SK-N-SH (cell line): ENCODE data around the gene KLLN. TPM values are rescaled to one million over a fixed set of nuclear protein-coding genes. Genes with fewer than 3 reads are reported as not detected.

ENCODE experiments used
- CTCF ChIA-PET: fragments of 300-600, 350-600 bp; formaldehyde crosslinking; extraction: SDS; loops from one replicate; lab custom pipeline; 2021; lab: Yijun Ruan, JAX
- POLR2A ChIA-PET: fragments of 350-600 bp; sonication (Branson Sonifier 250); formaldehyde crosslinking; extraction: SDS; loops from one replicate; lab custom pipeline; 2020; ENCODE audit warnings: antibody characterized with exemption, inconsistent platforms; lab: Yijun Ruan, JAX
- DNase-seq: peaks from one replicate; pipeline ENCODE4 v3.0.0; 2012
- H2AFZ ChIP-seq: fragments of 200-600 bp; sonication (generic); 2 replicates; pipeline ENCODE4 v1.8.1; 2016; ENCODE audit warnings: antibody characterized with exemption, mild to moderate bottlenecking, low read depth
- H3F3A ChIP-seq: fragments of 200-600 bp; sonication (generic); replicated peaks from 2 replicates; pipeline ENCODE3; 2016; ENCODE audit warnings: antibody characterized with exemption, mild to moderate bottlenecking; ENCODE audit not compliant: insufficient read depth
- H3K27ac ChIP-seq, 2 experiments: fragments of 200-500 bp in 1 of 2; fragments of 200-600 bp in 1 of 2; sonication (Bioruptor generic) in 1 of 2; sonication (generic), shearing (Covaris generic) in 1 of 2; 2 replicates each; pipeline versions ENCODE4 v1.5.1 to v1.6.1; 2014 to 2016; ENCODE audit warnings: low read depth in 2 of 2, inconsistent platforms in 1 of 2, low read length in 1 of 2, mild to moderate bottlenecking in 1 of 2, mixed read lengths in 1 of 2
- H3K27me3 ChIP-seq: fragments of 200-600 bp; sonication (generic), shearing (Covaris generic); 2 replicates; pipeline ENCODE4 v1.6.1; 2016; ENCODE audit warnings: mixed run types; ENCODE audit not compliant: insufficient read depth
- H3K36me3 ChIP-seq, 2 experiments: fragments of 200-500 bp in 1 of 2; fragments of 200-600 bp in 1 of 2; sonication (Bioruptor generic) in 1 of 2; sonication (generic) in 1 of 2; replicated peaks in 1 of 2; 2 replicates each; pipeline versions ENCODE3 to v1.5.1; 2014 to 2016; ENCODE audit warnings: low read length in 1 of 2, mild to moderate bottlenecking in 1 of 2; ENCODE audit not compliant: insufficient read depth in 2 of 2, control insufficient read depth in 1 of 2
- H3K4me1 ChIP-seq, 2 experiments: fragments of 200-500 bp in 1 of 2; fragments of 200-600 bp in 1 of 2; sonication (Bioruptor generic) in 1 of 2; sonication (generic), shearing (Covaris generic) in 1 of 2; 2 replicates each; pipeline versions ENCODE4 v1.5.1 to v1.6.1; 2014 to 2016; ENCODE audit warnings: low read depth in 1 of 2, low read length in 1 of 2, mixed run types in 1 of 2; ENCODE audit not compliant: insufficient read depth in 2 of 2, control insufficient read depth in 1 of 2
- H3K4me2 ChIP-seq: fragments of 200-600 bp; sonication (generic), shearing (Covaris generic); 2 replicates; pipeline ENCODE4 v1.6.1; 2017; ENCODE audit warnings: mixed run types
- H3K4me3 ChIP-seq, 2 experiments: fragments of 200-500 bp in 1 of 2; fragments of 200-600 bp in 1 of 2; sonication (Bioruptor generic) in 1 of 2; sonication (generic), shearing (Covaris generic) in 1 of 2; 2 replicates each; pipeline versions ENCODE4 v1.5.1 to v1.8.1; 2014 to 2016; ENCODE audit warnings: low read depth in 2 of 2, inconsistent platforms in 1 of 2, low read length in 1 of 2, mild to moderate bottlenecking in 1 of 2, mixed read lengths in 1 of 2, moderate library complexity in 1 of 2
- H3K79me2 ChIP-seq: fragments of 200-600 bp; sonication (generic); 2 replicates; pipeline ENCODE4 v1.8.1; 2017; ENCODE audit warnings: mild to moderate bottlenecking; ENCODE audit not compliant: insufficient read depth
- H3K9ac ChIP-seq: fragments of 200-600 bp; sonication (generic); 2 replicates; pipeline ENCODE4 v1.6.1; 2017; ENCODE audit warnings: mixed run types
- H3K9me2 ChIP-seq: fragments of 200-600 bp; sonication (generic); 2 replicates; pipeline ENCODE4 v1.6.1; 2017; ENCODE audit warnings: mixed run types
- H3K9me3 ChIP-seq: fragments of 200-600 bp; sonication (generic); 2 replicates; pipeline ENCODE4 v1.6.1; 2017; ENCODE audit warnings: mixed run types, mild to moderate bottlenecking, moderate library complexity
- H4K20me1 ChIP-seq: fragments of 200-600 bp; sonication (generic); 2 replicates; pipeline ENCODE4 v1.6.1; 2017; ENCODE audit warnings: mild to moderate bottlenecking, mixed run types; ENCODE audit not compliant: insufficient read depth
- EP300 ChIP-seq, 2 experiments: IDR thresholded peaks; 2 replicates each; pipeline versions ENCODE4 v1.4.0 to v1.6.1; 2012; ENCODE audit warnings: borderline replicate concordance in 1 of 2, low read depth in 1 of 2, low read length in 1 of 2
- FOXJ3 ChIP-seq: sonication (generic); formaldehyde crosslinking; IDR thresholded peaks from 2 replicates; pipeline ENCODE4 v1.5.1; 2020; ENCODE audit warnings: mild to moderate bottlenecking, missing genetic modification reagents
- JUND ChIP-seq: IDR thresholded peaks from 2 replicates; pipeline ENCODE4 v1.4.0; 2012
- MXI1 ChIP-seq: IDR thresholded peaks from 2 replicates; pipeline ENCODE4 v1.6.1; 2012; ENCODE audit warnings: mild to moderate bottlenecking, low read depth, low read length, improper control_type of control experiment
- NFIC ChIP-seq: IDR thresholded peaks from 2 replicates; pipeline ENCODE4 v1.4.0; 2012; ENCODE audit warnings: borderline replicate concordance
- POLR2AphosphoS5 ChIP-seq: IDR thresholded peaks from 2 replicates; pipeline ENCODE4 v1.6.1; 2012; ENCODE audit warnings: low read depth, low read length
- RCOR1 ChIP-seq: fragments of 150-350 bp; IDR thresholded peaks from 2 replicates; pipeline ENCODE4 v1.6.1; 2017; ENCODE audit warnings: antibody characterized with exemption, low read length
- RFX5 ChIP-seq: IDR thresholded peaks from 2 replicates; pipeline ENCODE4 v1.6.1; 2012; ENCODE audit warnings: mild to moderate bottlenecking, improper control_type of control experiment, low read length
- SMC3 ChIP-seq: IDR thresholded peaks from 2 replicates; pipeline ENCODE4 v1.6.1; 2012; ENCODE audit warnings: low read depth, low read length, improper control_type of control experiment
- TEAD4 ChIP-seq: IDR thresholded peaks from 2 replicates; pipeline ENCODE4 v1.4.0; 2012; ENCODE audit warnings: mild to moderate bottlenecking, borderline replicate concordance; ENCODE audit not compliant: insufficient read depth
- USF2 ChIP-seq: fragments of 150-350 bp; IDR thresholded peaks from 2 replicates; pipeline ENCODE4 v1.6.1; 2017; ENCODE audit warnings: antibody characterized with exemption, low read length, low read depth, borderline replicate concordance
- WGBS: methylation state at CpG from one replicate; pipeline ENCODE4 v1.1.6; 2017; ENCODE audit warnings: low lambda C conversion rate; 5-methylcytosine and 5-hydroxymethylcytosine counted together
- polyA plus RNA-seq, 3 experiments: library from polyadenylated mRNA; depleted of rRNA; stranded (reverse); fragments of >200 nt; gene quantifications; 2 replicates each; pipeline ENCODE4 v1.2.3, GENCODE V29; 2012
- TF ChIP-seq, protein P1 (sequence below): IDR thresholded peaks from 2 replicates; pipeline ENCODE4 v1.4.0; 2012; ENCODE audit warnings: low read depth, borderline replicate concordance
- TF ChIP-seq, protein P2 (sequence below): IDR thresholded peaks from 2 replicates; pipeline ENCODE4 v1.4.0; 2012; ENCODE audit warnings: low read depth, borderline replicate concordance

KLLN gene
- polyA plus RNA-seq, 1 of the 3 experiments (the other 2 are of a cell fraction): 1.2 TPM

DNA sequence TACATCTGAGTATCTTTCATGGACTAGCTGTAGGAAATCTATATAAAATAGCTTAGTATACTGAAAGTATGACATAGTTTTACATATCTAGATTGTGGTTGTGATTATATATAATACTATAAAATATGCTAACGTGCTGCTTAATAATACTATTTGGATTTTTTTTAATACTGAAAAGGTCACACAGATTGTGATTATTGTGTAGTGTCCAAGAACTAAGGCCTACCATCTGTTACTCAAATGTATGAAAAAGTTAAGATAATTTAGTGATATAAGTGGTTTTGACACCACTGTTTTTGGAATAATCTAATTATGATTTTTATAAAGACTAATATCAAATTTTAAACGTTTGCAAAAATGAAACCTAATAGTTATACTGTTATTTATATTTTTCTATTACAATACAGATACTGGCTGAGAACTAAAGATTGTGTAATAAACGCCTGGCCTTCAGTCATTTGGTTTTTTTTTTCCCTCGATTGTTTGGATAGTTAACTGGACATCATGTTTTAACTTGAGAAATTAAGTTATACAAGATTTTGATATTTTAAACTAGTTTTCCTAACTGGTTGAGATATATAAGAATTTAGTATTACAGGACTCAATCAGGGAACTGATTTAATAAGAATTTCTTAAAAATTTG is 12.7 kb upstream of the KLLN start:
- Histone ChIP-seq H3K9me2 (no peaks in the 10 kb centered on the region), H3K4me2 (peak overlapping the region; percentile 12; the same call in 1 of the 2 replicates), H4K20me1 (peaks cover 58% of the 10 kb centered on the region), H3K27me3 (no peaks in the 10 kb centered on the region), H3K27ac (peak overlapping the region in 1 of 2 experiments; percentile 28; a peak in 2 of 4 replicates), H3K36me3 (peaks cover 15 to 55% of the 10 kb centered on the region in 2 experiments), H2AFZ (no peak overlapping the region), H3K9me3 (no peaks in the 10 kb centered on the region), H3K79me2 (peaks cover 100% of the 10 kb centered on the region), H3K4me3 (no peak overlapping the region), H3K9ac (0 out of 2 replicates have a peak overlapping the region, but pooled peaks have one; percentile 5), H3F3A (peaks cover 13% of the 10 kb centered on the region), H3K4me1 (peaks cover 13 to 25% of the 10 kb centered on the region in 2 experiments; a peak in 3 of 4 replicates)
- 32% methylated on average over 4 of the region's 4 CpGs for WGBS
- ChIA-PET CTCF (no interaction called here), POLR2A (interaction anchor here (0.7 kb wide), 1 partner anchor 13 kb away, joined by 3 read pairs; no protein-coding TSS in a partner anchor)
- DNase-seq: no peak
- TF ChIP-seq, protein P1, sequence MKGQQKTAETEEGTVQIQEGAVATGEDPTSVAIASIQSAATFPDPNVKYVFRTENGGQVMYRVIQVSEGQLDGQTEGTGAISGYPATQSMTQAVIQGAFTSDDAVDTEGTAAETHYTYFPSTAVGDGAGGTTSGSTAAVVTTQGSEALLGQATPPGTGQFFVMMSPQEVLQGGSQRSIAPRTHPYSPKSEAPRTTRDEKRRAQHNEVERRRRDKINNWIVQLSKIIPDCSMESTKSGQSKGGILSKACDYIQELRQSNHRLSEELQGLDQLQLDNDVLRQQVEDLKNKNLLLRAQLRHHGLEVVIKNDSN: no peak
- TF ChIP-seq, protein P2, sequence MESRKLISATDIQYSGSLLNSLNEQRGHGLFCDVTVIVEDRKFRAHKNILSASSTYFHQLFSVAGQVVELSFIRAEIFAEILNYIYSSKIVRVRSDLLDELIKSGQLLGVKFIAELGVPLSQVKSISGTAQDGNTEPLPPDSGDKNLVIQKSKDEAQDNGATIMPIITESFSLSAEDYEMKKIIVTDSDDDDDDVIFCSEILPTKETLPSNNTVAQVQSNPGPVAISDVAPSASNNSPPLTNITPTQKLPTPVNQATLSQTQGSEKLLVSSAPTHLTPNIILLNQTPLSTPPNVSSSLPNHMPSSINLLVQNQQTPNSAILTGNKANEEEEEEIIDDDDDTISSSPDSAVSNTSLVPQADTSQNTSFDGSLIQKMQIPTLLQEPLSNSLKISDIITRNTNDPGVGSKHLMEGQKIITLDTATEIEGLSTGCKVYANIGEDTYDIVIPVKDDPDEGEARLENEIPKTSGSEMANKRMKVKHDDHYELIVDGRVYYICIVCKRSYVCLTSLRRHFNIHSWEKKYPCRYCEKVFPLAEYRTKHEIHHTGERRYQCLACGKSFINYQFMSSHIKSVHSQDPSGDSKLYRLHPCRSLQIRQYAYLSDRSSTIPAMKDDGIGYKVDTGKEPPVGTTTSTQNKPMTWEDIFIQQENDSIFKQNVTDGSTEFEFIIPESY: no peak
- TF ChIP-seq FOXJ3 (CRISPR knock-in tag): no peak
- no peak for TF ChIP-seq EP300 (IDR thresholded peaks at IDR 0.05; ENCODE audit: borderline replicate concordance in 1 of 2, low read depth in 1 of 2, low read length in 1 of 2)
- TF ChIP-seq JUND: no peak
- no peak for TF ChIP-seq RCOR1
- TF ChIP-seq POLR2AphosphoS5: no peak
- TF ChIP-seq RFX5: no peak
- no peak for TF ChIP-seq SMC3
- no peak for TF ChIP-seq USF2
- TF ChIP-seq TEAD4: no peak
- TF ChIP-seq MXI1: no peak
- no peak for TF ChIP-seq NFIC
